ENCODE measurements around the gene HORMAD2.

- TF ChIP-seq TCF12 (IDR thresholded peaks at IDR 0.05; ENCODE audit: low read depth) (no peak), REST (IDR thresholded peaks at IDR 0.05; ENCODE audit: low read depth) (no peak), EP300 (IDR thresholded peaks at IDR 0.05; ENCODE audit: borderline replicate concordance) (no peak), CEBPB (IDR thresholded peaks at IDR 0.05) (no peak), TAF1 (IDR thresholded peaks at IDR 0.05; ENCODE audit: low read depth) (no peak), CREB1 (IDR thresholded peaks at IDR 0.05; ENCODE audit: low read depth) (no peak), USF1 (IDR thresholded peaks at IDR 0.05) (no peak), ZBTB7A (IDR thresholded peaks at IDR 0.05; ENCODE audit: low read depth) (no peak), FOXM1 (IDR thresholded peaks at IDR 0.05; ENCODE audit: borderline replicate concordance, low read depth) (no peak), MAX (IDR thresholded peaks at IDR 0.05) (no peak)
Measured at GRCh38 chr22:30171008-30171407, 90.7 kb downstream of the HORMAD2 start.
